Trophoblast cell (in vitro differentiated cells and primary cell): ENCODE measurements around the gene RNF123.

Experiments
- DNase-seq, 2 donors: peaks; one replicate each; pipeline ENCODE4 v3.0.0-alpha.2; 2016
- H2AFZ ChIP-seq: 2 replicates; pipeline ENCODE4 v1.6.1; 2013; ENCODE audit warnings: low read length, moderate library complexity, mild to moderate bottlenecking; ENCODE audit not compliant: insufficient read depth, poor library complexity
- H2AK5ac ChIP-seq: 2 replicates; pipeline ENCODE4 v1.6.1; 2013; ENCODE audit warnings: mild to moderate bottlenecking, low read length
- H2BK120ac ChIP-seq: 2 replicates; pipeline ENCODE4 v1.6.1; 2013; ENCODE audit warnings: low read length, mild to moderate bottlenecking, moderate library complexity; ENCODE audit not compliant: insufficient read depth, poor library complexity
- H2BK12ac ChIP-seq: 2 replicates; pipeline ENCODE4 v1.6.1; 2013; ENCODE audit warnings: mild to moderate bottlenecking, low read length, moderate library complexity
- H2BK5ac ChIP-seq: 2 replicates; pipeline ENCODE4 v1.6.1; 2013; ENCODE audit warnings: low read length, low read depth, moderate library complexity, mild to moderate bottlenecking; ENCODE audit not compliant: poor library complexity
- H3K14ac ChIP-seq: 2 replicates; pipeline ENCODE4 v1.6.1; 2013; ENCODE audit warnings: mild to moderate bottlenecking, low read length
- H3K18ac ChIP-seq: 2 replicates; pipeline ENCODE4 v1.6.1; 2013; ENCODE audit warnings: mild to moderate bottlenecking, low read length
- H3K23ac ChIP-seq: 2 replicates; pipeline ENCODE4 v1.6.1; 2013; ENCODE audit warnings: low read length
- H3K27ac ChIP-seq: 2 replicates; pipeline ENCODE4 v1.5.1; 2013; ENCODE audit warnings: low read depth, mild to moderate bottlenecking, inconsistent platforms, low read length, moderate library complexity
- H3K27me3 ChIP-seq: 2 replicates; pipeline ENCODE4 v1.6.1; 2013; ENCODE audit warnings: inconsistent platforms, mild to moderate bottlenecking, low read length, moderate library complexity; ENCODE audit not compliant: insufficient read depth
- H3K36me3 ChIP-seq, 2 experiments: 1 replicate in 1 of 2; 2 replicates in 1 of 2; pipeline ENCODE4 v1.6.1; 2013; ENCODE audit warnings: low read length in 2 of 2, mild to moderate bottlenecking in 2 of 2, moderate library complexity in 1 of 2; ENCODE audit not compliant: insufficient read depth in 2 of 2, control insufficient read depth in 1 of 2
- H3K4ac ChIP-seq: 2 replicates; pipeline ENCODE4 v1.6.1; 2013; ENCODE audit warnings: low read depth, mild to moderate bottlenecking, low read length, moderate library complexity
- H3K4me1 ChIP-seq, 2 experiments: 1 replicate in 1 of 2; 2 replicates in 1 of 2; pipeline ENCODE4 v1.6.1; 2013; ENCODE audit warnings: low read length in 2 of 2, mild to moderate bottlenecking in 2 of 2, moderate library complexity in 1 of 2; ENCODE audit not compliant: insufficient read depth in 2 of 2, control insufficient read depth in 1 of 2
- H3K4me2 ChIP-seq: 2 replicates; pipeline ENCODE4 v1.6.1; 2013; ENCODE audit warnings: inconsistent platforms, mild to moderate bottlenecking, low read length, moderate library complexity
- H3K4me3 ChIP-seq: 2 replicates; pipeline ENCODE4 v1.5.1; 2013; ENCODE audit warnings: mild to moderate bottlenecking, low read depth, low read length, inconsistent platforms
- H3K79me1 ChIP-seq: one replicate; pipeline ENCODE4 v1.6.1; 2013; ENCODE audit warnings: low read length
- H3K79me2 ChIP-seq: 2 replicates; pipeline ENCODE4 v1.6.1; 2013; ENCODE audit warnings: low read length, mild to moderate bottlenecking; ENCODE audit not compliant: control insufficient read depth, insufficient read depth, poor library complexity
- H3K9ac ChIP-seq: 2 replicates; pipeline ENCODE4 v1.6.1; 2013; ENCODE audit warnings: mild to moderate bottlenecking, low read length
- H3K9me3 ChIP-seq: 2 replicates; pipeline ENCODE4 v1.6.1; 2013; ENCODE audit warnings: low read depth, mild to moderate bottlenecking, control low read depth, inconsistent platforms, low read length; ENCODE audit not compliant: insufficient read depth
- H4K12ac ChIP-seq: 2 replicates; pipeline ENCODE4 v1.6.1; 2013; ENCODE audit warnings: low read depth, mild to moderate bottlenecking, low read length, moderate library complexity
- H4K8ac ChIP-seq: 2 replicates; pipeline ENCODE4 v1.6.1; 2013; ENCODE audit warnings: low read depth, mild to moderate bottlenecking, low read length, moderate library complexity
- H4K91ac ChIP-seq: one replicate; pipeline ENCODE4 v1.6.1; 2013; ENCODE audit warnings: low read depth, mild to moderate bottlenecking, low read length, moderate library complexity
- WGBS: extraction: QIAGEN DNeasy Blood & Tissue Kit; methylation state at CpG from one replicate; pipeline ENCODE4 v1.1.7; 2013; ENCODE audit warnings: missing lambda C conversion rate; ENCODE audit not compliant: insufficient read length, insufficient coverage; ENCODE audit errors: extremely low coverage; 5-methylcytosine and 5-hydroxymethylcytosine counted together

Gene RNF123

GRCh38 chr3:49667701-49668413 is 21.5 kb upstream of the RNF123 start:
- peak overlapping the region; percentile 10 for H3K4me3 ChIP-seq
- H4K91ac ChIP-seq: no peak overlapping the region
- H3K79me1 ChIP-seq: peaks cover 3% of the 10 kb centered on the region
- no peaks in the 10 kb centered on the region for H3K27me3 ChIP-seq
- DNase-seq: no peak
- no peak overlapping the region for H3K18ac ChIP-seq
- no peak overlapping the region for H2AFZ ChIP-seq
- no peak overlapping the region for H3K4ac ChIP-seq
- H2BK120ac ChIP-seq: no peak overlapping the region
- no peaks in the 10 kb centered on the region for H3K36me3 ChIP-seq
- H4K12ac ChIP-seq: no peak overlapping the region
- H4K8ac ChIP-seq: no peak overlapping the region
- no peak overlapping the region for H3K9ac ChIP-seq
- H2BK5ac ChIP-seq: no peak overlapping the region
- no peaks in the 10 kb centered on the region for H3K9me3 ChIP-seq
- H3K14ac ChIP-seq: no peak overlapping the region
- no CpG with 5 or more reads among the region's 25 CpGs for WGBS
- no peak overlapping the region for H3K4me2 ChIP-seq
- no peak overlapping the region for H3K23ac ChIP-seq
- no peak overlapping the region for H3K27ac ChIP-seq
- no peak overlapping the region for H2AK5ac ChIP-seq
- H2BK12ac ChIP-seq: peak overlapping the region; percentile 17
- peaks cover 12 to 13% of the 10 kb centered on the region in 2 experiments for H3K4me1 ChIP-seq
- no peaks in the 10 kb centered on the region for H3K79me2 ChIP-seq

- H3K27ac ChIP-seq: peak overlapping the region; percentile 45
- H3K23ac ChIP-seq: no peak overlapping the region
- no peaks in the 10 kb centered on the region for H3K27me3 ChIP-seq
- no peaks in the 10 kb centered on the region for H3K36me3 ChIP-seq
- H3K4me1 ChIP-seq: peaks cover 16 to 17% of the 10 kb centered on the region in 2 experiments
- no peak overlapping the region for H3K4me2 ChIP-seq
- no peak overlapping the region for H2AFZ ChIP-seq
- whole genome bisulfite sequencing: no CpG with 5 or more reads among the region's 5 CpGs
- H3K4me3 ChIP-seq: no peak overlapping the region
- no peak overlapping the region for H4K8ac ChIP-seq
- no peak overlapping the region for H3K4ac ChIP-seq
- H3K9me3 ChIP-seq: no peaks in the 10 kb centered on the region
- H3K14ac ChIP-seq: no peak overlapping the region
- peaks cover 8% of the 10 kb centered on the region for H3K79me1 ChIP-seq
- no peak overlapping the region for H4K91ac ChIP-seq
- no peak overlapping the region for H2BK5ac ChIP-seq
- no peak overlapping the region for H3K18ac ChIP-seq
- peaks cover 4% of the 10 kb centered on the region for H3K79me2 ChIP-seq
- DNase-seq: no peak
- H4K12ac ChIP-seq: no peak overlapping the region
- H2BK12ac ChIP-seq: no peak overlapping the region
- no peak overlapping the region for H2BK120ac ChIP-seq
- H2AK5ac ChIP-seq: no peak overlapping the region
- no peak overlapping the region for H3K9ac ChIP-seq
These were observed 21.0 kb upstream of the RNF123 start for GRCh38 chr3:49668414-49668797.

GRCh38 chr3:49668861-49669260 is 20.5 kb upstream of the RNF123 start:
- Histone ChIP-seq H2BK12ac (no peak overlapping the region), H2BK5ac (no peak overlapping the region), H3K9ac (no peak overlapping the region), H3K27me3 (no peaks in the 10 kb centered on the region), H4K8ac (no peak overlapping the region), H4K12ac (no peak overlapping the region), H3K79me2 (peaks cover 6% of the 10 kb centered on the region), H3K27ac (peak overlapping the region; percentile 22), H2AFZ (no peak overlapping the region), H3K18ac (no peak overlapping the region), H2AK5ac (no peak overlapping the region), H2BK120ac (no peak overlapping the region), H3K4me3 (no peak overlapping the region), H3K4me2 (peak overlapping the region; percentile 52), H3K4me1 (peaks cover 17 to 19% of the 10 kb centered on the region in 2 experiments), H3K36me3 (no peaks in the 10 kb centered on the region), H4K91ac (no peak overlapping the region), H3K9me3 (no peaks in the 10 kb centered on the region), H3K79me1 (peaks cover 12% of the 10 kb centered on the region), H3K14ac (no peak overlapping the region), H3K23ac (no peak overlapping the region), H3K4ac (no peak overlapping the region)
- peak; percentile 20 to 29 for DNase-seq
- WGBS: no CpG with 5 or more reads among the region's 5 CpGs

- Histone ChIP-seq H3K79me1 (peaks cover 15% of the 10 kb centered on the region), H2AFZ (no peak overlapping the region), H3K36me3 (no peaks in the 10 kb centered on the region), H2BK5ac (no peak overlapping the region), H2BK120ac (no peak overlapping the region), H3K4ac (no peak overlapping the region), H3K27ac (peak overlapping the region; percentile 12), H3K9me3 (no peaks in the 10 kb centered on the region), H3K14ac (peak overlapping the region; percentile 4), H4K91ac (no peak overlapping the region), H3K4me3 (no peak overlapping the region), H3K23ac (no peak overlapping the region), H3K9ac (no peak overlapping the region), H2BK12ac (no peak overlapping the region), H3K18ac (no peak overlapping the region), H2AK5ac (no peak overlapping the region), H3K27me3 (no peaks in the 10 kb centered on the region), H4K12ac (no peak overlapping the region), H3K4me1 (peaks cover 17 to 19% of the 10 kb centered on the region in 2 experiments), H3K4me2 (peak overlapping the region; percentile 52), H4K8ac (no peak overlapping the region), H3K79me2 (peaks cover 7% of the 10 kb centered on the region)
- no CpG with 5 or more reads among the region's 3 CpGs for WGBS
- no peak for DNase-seq
These were observed 20.0 kb upstream of the RNF123 start for GRCh38 chr3:49669352-49669751.
